Neural progenitor cell (in vitro differentiated cells): ENCODE measurements around the gene NDUFA8.

ENCODE experiments used
- EZH2 ChIP-seq: fragments of 200-600 bp; sonication (generic); IDR thresholded peaks from 2 replicates; pipeline ENCODE4 v1.6.1; 2017; ENCODE audit warnings: antibody characterized with exemption, mild to moderate bottlenecking, moderate library complexity
- EZH2phosphoT487 ChIP-seq: fragments of 200-600 bp; sonication (generic); IDR thresholded peaks from 2 replicates; pipeline ENCODE4 v1.6.1; 2017; ENCODE audit warnings: antibody characterized with exemption
- TF ChIP-seq, protein P1 (sequence below): fragments of 200-600 bp; sonication (generic); IDR thresholded peaks from 2 replicates; pipeline ENCODE4 v1.5.1; 2017; ENCODE audit warnings: antibody characterized with exemption, mild to moderate bottlenecking

DNA sequence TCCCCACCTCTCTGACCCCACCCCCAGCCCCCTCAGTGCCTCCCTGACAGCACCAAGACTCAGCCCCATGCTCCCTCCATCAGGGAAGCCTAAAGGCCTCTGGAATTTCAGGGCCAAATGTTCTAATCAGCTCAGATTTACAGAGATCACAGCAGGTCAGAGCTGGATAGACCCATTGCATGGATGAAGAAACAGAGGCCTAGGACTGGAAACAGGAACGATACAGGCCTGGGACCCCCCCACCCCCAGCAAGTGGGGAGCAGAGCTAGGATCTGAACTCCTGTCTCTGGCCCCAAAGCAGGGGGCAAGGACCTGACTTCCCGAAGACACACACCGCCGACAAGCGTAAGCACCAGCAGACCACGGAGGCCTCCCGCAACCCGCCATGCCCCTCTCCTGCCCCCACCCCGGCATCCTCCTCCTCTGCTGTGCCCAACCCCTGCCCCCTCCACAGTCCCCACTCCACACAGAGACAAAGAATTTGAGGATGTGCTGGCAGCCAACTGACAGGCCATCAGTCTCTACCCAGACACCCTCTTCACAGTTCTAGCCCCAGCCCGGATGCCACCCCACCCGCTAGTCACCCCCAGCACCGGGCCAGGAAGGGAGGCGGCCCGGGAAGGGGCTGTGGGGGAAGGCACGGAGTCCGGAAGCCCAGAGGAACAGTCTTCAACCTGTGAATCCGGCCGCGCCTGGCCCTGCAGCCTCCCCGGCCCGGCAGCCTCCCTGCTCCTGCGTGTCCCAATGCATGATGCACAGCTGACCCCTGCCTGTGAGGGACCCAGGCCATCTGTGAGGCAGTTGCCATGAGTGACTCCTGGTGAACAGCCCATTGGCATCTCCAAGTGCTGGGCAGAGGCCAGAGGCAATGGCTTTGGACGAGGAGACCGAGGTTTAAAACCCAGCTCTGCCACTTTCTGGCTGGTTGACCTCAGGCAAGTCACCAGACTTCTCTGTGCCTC lies 31.3 kb downstream of the NDUFA8 start:
- TF ChIP-seq, protein P1, sequence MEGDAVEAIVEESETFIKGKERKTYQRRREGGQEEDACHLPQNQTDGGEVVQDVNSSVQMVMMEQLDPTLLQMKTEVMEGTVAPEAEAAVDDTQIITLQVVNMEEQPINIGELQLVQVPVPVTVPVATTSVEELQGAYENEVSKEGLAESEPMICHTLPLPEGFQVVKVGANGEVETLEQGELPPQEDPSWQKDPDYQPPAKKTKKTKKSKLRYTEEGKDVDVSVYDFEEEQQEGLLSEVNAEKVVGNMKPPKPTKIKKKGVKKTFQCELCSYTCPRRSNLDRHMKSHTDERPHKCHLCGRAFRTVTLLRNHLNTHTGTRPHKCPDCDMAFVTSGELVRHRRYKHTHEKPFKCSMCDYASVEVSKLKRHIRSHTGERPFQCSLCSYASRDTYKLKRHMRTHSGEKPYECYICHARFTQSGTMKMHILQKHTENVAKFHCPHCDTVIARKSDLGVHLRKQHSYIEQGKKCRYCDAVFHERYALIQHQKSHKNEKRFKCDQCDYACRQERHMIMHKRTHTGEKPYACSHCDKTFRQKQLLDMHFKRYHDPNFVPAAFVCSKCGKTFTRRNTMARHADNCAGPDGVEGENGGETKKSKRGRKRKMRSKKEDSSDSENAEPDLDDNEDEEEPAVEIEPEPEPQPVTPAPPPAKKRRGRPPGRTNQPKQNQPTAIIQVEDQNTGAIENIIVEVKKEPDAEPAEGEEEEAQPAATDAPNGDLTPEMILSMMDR, result no peak
- TF ChIP-seq EZH2, result no peak
- TF ChIP-seq EZH2phosphoT487, result no peak
